ENCODE measurements around the gene FARP2. TPM values are rescaled to one million over a fixed set of nuclear protein-coding genes. Genes with fewer than 3 reads are reported as not detected.

FARP2 gene
- total RNA-seq, 1 donor from 2014 or later: 54.5 TPM

DNA sequence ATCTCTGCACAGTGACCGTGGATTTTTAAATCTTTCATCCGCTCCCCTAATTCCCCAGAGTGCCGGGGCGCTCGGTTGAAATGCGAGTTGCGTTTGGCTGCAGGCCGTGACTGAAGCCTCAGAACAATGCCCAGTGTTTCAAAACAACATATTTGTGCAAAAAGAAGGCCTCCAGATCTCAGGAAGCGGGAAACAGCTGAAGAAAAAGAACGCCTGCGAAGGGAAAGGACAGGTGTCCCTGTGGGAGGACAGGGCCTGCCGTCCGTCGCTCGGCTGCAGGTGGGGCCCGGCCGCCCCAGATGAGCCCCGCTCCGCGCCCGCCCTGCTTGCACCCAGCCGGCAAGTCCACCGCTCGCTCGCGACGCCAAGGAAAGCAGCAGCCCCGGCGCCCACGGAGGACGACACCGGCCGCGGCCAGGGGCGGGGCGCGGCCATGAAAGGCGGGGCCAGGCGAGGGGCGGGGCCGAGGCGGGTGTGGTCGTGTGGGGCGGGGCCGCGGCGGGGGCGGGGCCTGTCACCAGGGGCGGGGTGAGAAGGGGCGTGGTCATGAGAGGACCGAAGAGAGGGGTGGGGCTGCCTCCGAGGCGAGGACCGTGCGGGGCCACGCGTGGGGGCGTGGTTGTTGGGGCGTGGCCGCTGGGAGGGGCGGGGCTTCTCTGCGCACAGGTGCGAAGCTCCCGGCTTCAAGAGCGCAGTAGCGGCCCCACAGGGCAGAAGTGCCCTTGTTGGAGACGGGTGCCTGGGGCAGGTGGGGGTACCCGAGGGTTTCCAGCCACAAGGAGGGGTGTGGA is 184.9 kb downstream of the FARP2 start:
- TF ChIP-seq, protein P1, sequence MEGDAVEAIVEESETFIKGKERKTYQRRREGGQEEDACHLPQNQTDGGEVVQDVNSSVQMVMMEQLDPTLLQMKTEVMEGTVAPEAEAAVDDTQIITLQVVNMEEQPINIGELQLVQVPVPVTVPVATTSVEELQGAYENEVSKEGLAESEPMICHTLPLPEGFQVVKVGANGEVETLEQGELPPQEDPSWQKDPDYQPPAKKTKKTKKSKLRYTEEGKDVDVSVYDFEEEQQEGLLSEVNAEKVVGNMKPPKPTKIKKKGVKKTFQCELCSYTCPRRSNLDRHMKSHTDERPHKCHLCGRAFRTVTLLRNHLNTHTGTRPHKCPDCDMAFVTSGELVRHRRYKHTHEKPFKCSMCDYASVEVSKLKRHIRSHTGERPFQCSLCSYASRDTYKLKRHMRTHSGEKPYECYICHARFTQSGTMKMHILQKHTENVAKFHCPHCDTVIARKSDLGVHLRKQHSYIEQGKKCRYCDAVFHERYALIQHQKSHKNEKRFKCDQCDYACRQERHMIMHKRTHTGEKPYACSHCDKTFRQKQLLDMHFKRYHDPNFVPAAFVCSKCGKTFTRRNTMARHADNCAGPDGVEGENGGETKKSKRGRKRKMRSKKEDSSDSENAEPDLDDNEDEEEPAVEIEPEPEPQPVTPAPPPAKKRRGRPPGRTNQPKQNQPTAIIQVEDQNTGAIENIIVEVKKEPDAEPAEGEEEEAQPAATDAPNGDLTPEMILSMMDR (IDR thresholded peaks at IDR 0.05): no peak
- Mint-ChIP-seq H3K4me1 (ENCODE audit: unreplicated experiment) (peaks cover 12% of the 10 kb centered on the region), H3K27ac (ENCODE audit: unreplicated experiment) (no peak overlapping the region), H3K27me3 (ENCODE audit: unreplicated experiment) (no peaks in the 10 kb centered on the region), H3K9me3 (ENCODE audit: unreplicated experiment) (no peaks in the 10 kb centered on the region), H3K36me3 (ENCODE audit: unreplicated experiment) (no peaks in the 10 kb centered on the region), H3K4me3 (ENCODE audit: unreplicated experiment) (peak overlapping the region; percentile 24)
- DNase-seq (ENCODE audit: extremely low spot score, unreplicated experiment): no peak

GRCh38 chr2:241541564-241542277 is 185.6 kb downstream of the FARP2 start:
- H3K27me3 Mint-ChIP-seq (ENCODE audit: unreplicated experiment): no peaks in the 10 kb centered on the region
- no peak overlapping the region for H3K4me3 Mint-ChIP-seq (ENCODE audit: unreplicated experiment)
- H3K27ac Mint-ChIP-seq (ENCODE audit: unreplicated experiment): no peak overlapping the region
- H3K4me1 Mint-ChIP-seq (ENCODE audit: unreplicated experiment): peaks cover 7% of the 10 kb centered on the region
- DNase-seq (ENCODE audit: extremely low spot score, unreplicated experiment): no peak
- no peaks in the 10 kb centered on the region for H3K9me3 Mint-ChIP-seq (ENCODE audit: unreplicated experiment)
- H3K36me3 Mint-ChIP-seq (ENCODE audit: unreplicated experiment): no peaks in the 10 kb centered on the region
- TF ChIP-seq, protein P1 (IDR thresholded peaks at IDR 0.05): no peak

- Mint-ChIP-seq H3K36me3 (ENCODE audit: unreplicated experiment) (no peaks in the 10 kb centered on the region), H3K27ac (ENCODE audit: unreplicated experiment) (no peak overlapping the region), H3K4me1 (ENCODE audit: unreplicated experiment) (peaks cover 7% of the 10 kb centered on the region), H3K9me3 (ENCODE audit: unreplicated experiment) (no peaks in the 10 kb centered on the region), H3K4me3 (ENCODE audit: unreplicated experiment) (no peak overlapping the region), H3K27me3 (ENCODE audit: unreplicated experiment) (no peaks in the 10 kb centered on the region)
- TF ChIP-seq, protein P1 (IDR thresholded peaks at IDR 0.05): no peak
- no peak for DNase-seq (ENCODE audit: extremely low spot score, unreplicated experiment)
Measured at GRCh38 chr2:241542278-241542605, 186.2 kb downstream of the FARP2 start.

Small RNA genes within 50 kb of the gene (microRNA-seq; reads per million reads assigned to microRNA genes)
- not detected for gene MIR3133 (ENCODE audit: unreplicated experiment)

Other genes with a start within 250 kb of the FARP2 start
- gene PASK, start 206.8 kb upstream of the FARP2 start, total RNA-seq: 10.2 and 10.5 TPM in 2 replicates
- 51.0 and 55.5 TPM in 2 replicates for gene PPP1R7, start 205.8 kb upstream of the FARP2 start, total RNA-seq
- 1.3 TPM in 2 replicates for gene ANO7, start 167.6 kb upstream of the FARP2 start, total RNA-seq
- 839 and 856 TPM in 2 replicates for gene HDLBP, start 40.6 kb upstream of the FARP2 start, total RNA-seq
- gene SEPTIN2, start 40.4 kb upstream of the FARP2 start, total RNA-seq: 547 and 557 TPM in 2 replicates
- gene STK25, start 152.3 kb downstream of the FARP2 start, total RNA-seq: 197 and 206 TPM in 2 replicates
- gene BOK, start 202.5 kb downstream of the FARP2 start, total RNA-seq: 45.0 and 47.5 TPM in 2 replicates